NCI-H2227 treated with DMSO at 0.1 percent for 48 hours (cell line): Measurements from ENCODE around the gene ISOC1.
A peak's percentile ranks its signal among the peaks of the same experiment; 100 is the strongest.

ENCODE experiments used
- DNase-seq: peaks from one replicate; lab custom pipeline; 2025; lab: John Stamatoyannopoulos, UW

The ISOC1 gene

GRCh38 chr5:129094924-129095899 lies 663 bp downstream of the ISOC1 start:
- DNase-seq = peak; percentile 38

GRCh38 chr5:129096382-129096991 lies 1.9 kb downstream of the ISOC1 start:
- DNase-seq = no peak

- no peak for DNase-seq
Observed at GRCh38 chr5:129097498-129098296, 3.1 kb downstream of the ISOC1 start.

- no peak for DNase-seq
Observed at GRCh38 chr5:129098488-129099183, 4.1 kb downstream of the ISOC1 start.

- DNase-seq = no peak
Observed at GRCh38 chr5:129099184-129099569, 4.6 kb downstream of the ISOC1 start.

GRCh38 chr5:129101794-129102193 lies 7.2 kb downstream of the ISOC1 start:
- DNase-seq = no peak

- DNase-seq = no peak
Observed at GRCh38 chr5:129103397-129103796, 8.8 kb downstream of the ISOC1 start.

GRCh38 chr5:129104915-129105455 lies 10.4 kb downstream of the ISOC1 start:
- no peak for DNase-seq

GRCh38 chr5:129107637-129108036 lies 13.1 kb downstream of the ISOC1 start:
- no peak for DNase-seq

- DNase-seq = no peak
Observed at GRCh38 chr5:129110742-129111141, 16.2 kb downstream of the ISOC1 start.

- DNase-seq = no peak
Observed at GRCh38 chr5:129111351-129111750, 16.8 kb downstream of the ISOC1 start.

- no peak for DNase-seq
Observed at GRCh38 chr5:129112295-129112694, 17.7 kb downstream of the ISOC1 start.

GRCh38 chr5:129113867-129114266 lies 19.3 kb downstream of the ISOC1 start:
- DNase-seq = no peak

- DNase-seq = no peak
Observed at GRCh38 chr5:129114539-129115193, 20.1 kb downstream of the ISOC1 start.

GRCh38 chr5:129115680-129116079 lies 21.1 kb downstream of the ISOC1 start:
- DNase-seq = no peak

- no peak for DNase-seq
Observed at GRCh38 chr5:129116797-129117196, 22.2 kb downstream of the ISOC1 start.

GRCh38 chr5:129118405-129118804 lies 23.9 kb downstream of the ISOC1 start:
- no peak for DNase-seq

- no peak for DNase-seq
Observed at GRCh38 chr5:129118826-129119225, 24.3 kb downstream of the ISOC1 start.

- no peak for DNase-seq
Observed at GRCh38 chr5:129120158-129120581, 25.6 kb downstream of the ISOC1 start.

GRCh38 chr5:129122560-129122959 lies 28.0 kb downstream of the ISOC1 start:
- DNase-seq = no peak

- no peak for DNase-seq
Observed at GRCh38 chr5:129124608-129125007, 30.1 kb downstream of the ISOC1 start.
